Measurements from ENCODE around the gene TMCO4.

TMCO4 gene

GRCh38 chr1:19780267-19780877 is 19.3 kb downstream of the TMCO4 start:
- no peak overlapping the region for H3K27ac ChIP-seq

GRCh38 chr1:19776933-19777332 is 22.8 kb downstream of the TMCO4 start:
- DNase-seq (ENCODE audit: low read depth, low spot score) = no peak
- no peak overlapping the region for H3K27ac ChIP-seq

More at GRCh38 chr1:19780267-19780877, 19.3 kb downstream of the TMCO4 start:
- DNase-seq (ENCODE audit: low read depth, low spot score) = no peak

GRCh38 chr1:19776287-19776686 is 23.4 kb downstream of the TMCO4 start:
- H3K27ac ChIP-seq = no peak overlapping the region
- DNase-seq (ENCODE audit: low read depth, low spot score) = no peak

GRCh38 chr1:19775831-19776230 is 23.9 kb downstream of the TMCO4 start:
- no peak overlapping the region for H3K27ac ChIP-seq
- no peak for DNase-seq (ENCODE audit: low read depth, low spot score)

GRCh38 chr1:19775317-19775716 is 24.4 kb downstream of the TMCO4 start:
- no peak for DNase-seq (ENCODE audit: low read depth, low spot score)
- H3K27ac ChIP-seq = no peak overlapping the region

GRCh38 chr1:19774180-19774785 is 25.4 kb downstream of the TMCO4 start:
- H3K27ac ChIP-seq = no peak overlapping the region
- DNase-seq (ENCODE audit: low read depth, low spot score) = no peak

- no peak for DNase-seq (ENCODE audit: low read depth, low spot score)
- H3K27ac ChIP-seq = no peak overlapping the region
Measured at GRCh38 chr1:19773485-19773884, 26.2 kb downstream of the TMCO4 start.

- H3K27ac ChIP-seq = no peak overlapping the region
- DNase-seq (ENCODE audit: low read depth, low spot score) = no peak
Measured at GRCh38 chr1:19772053-19772452, 27.7 kb downstream of the TMCO4 start.

GRCh38 chr1:19771350-19771749 is 28.4 kb downstream of the TMCO4 start:
- DNase-seq (ENCODE audit: low read depth, low spot score) = no peak

GRCh38 chr1:19770436-19771190 is 29.1 kb downstream of the TMCO4 start:
- no peak overlapping the region for H3K27ac ChIP-seq
- no peak for DNase-seq (ENCODE audit: low read depth, low spot score)

More at GRCh38 chr1:19771350-19771749, 28.4 kb downstream of the TMCO4 start:
- no peak overlapping the region for H3K27ac ChIP-seq

GRCh38 chr1:19769211-19769932 is 30.3 kb downstream of the TMCO4 start:
- no peak overlapping the region for H3K27ac ChIP-seq
- DNase-seq (ENCODE audit: low read depth, low spot score) = no peak

GRCh38 chr1:19768353-19769210 is 31.1 kb downstream of the TMCO4 start:
- no peak overlapping the region for H3K27ac ChIP-seq
- DNase-seq (ENCODE audit: low read depth, low spot score) = no peak

GRCh38 chr1:19765623-19766022 is 34.1 kb downstream of the TMCO4 start:
- H3K27ac ChIP-seq = peak overlapping the region; percentile 41
- peak; percentile 46 for DNase-seq (ENCODE audit: low read depth, low spot score)

GRCh38 chr1:19764848-19765247 is 34.9 kb downstream of the TMCO4 start:
- H3K27ac ChIP-seq = peak overlapping the region; percentile 41
- DNase-seq (ENCODE audit: low read depth, low spot score) = no peak

- H3K27ac ChIP-seq = no peak overlapping the region
- DNase-seq (ENCODE audit: low read depth, low spot score) = no peak
Measured at GRCh38 chr1:19762175-19762779, 37.4 kb downstream of the TMCO4 start.

GRCh38 chr1:19759740-19760089 is 40.0 kb downstream of the TMCO4 start:
- no peak overlapping the region for H3K27ac ChIP-seq
- DNase-seq (ENCODE audit: low read depth, low spot score) = no peak

GRCh38 chr1:19758227-19758830 is 41.4 kb downstream of the TMCO4 start:
- H3K27ac ChIP-seq = no peak overlapping the region
- DNase-seq (ENCODE audit: low read depth, low spot score) = no peak

- DNase-seq (ENCODE audit: low read depth, low spot score) = no peak
- no peak overlapping the region for H3K27ac ChIP-seq
Measured at GRCh38 chr1:19757641-19758040, 42.1 kb downstream of the TMCO4 start.

- DNase-seq (ENCODE audit: low read depth, low spot score) = no peak
Measured at GRCh38 chr1:19756480-19756879, 43.2 kb downstream of the TMCO4 start.

More at GRCh38 chr1:19756480-19756879, 43.2 kb downstream of the TMCO4 start:
- H3K27ac ChIP-seq = no peak overlapping the region
